Cerebellar cortex (tissue), 1 donor: ENCODE data around the gene STUM.
A peak's percentile ranks its signal among the peaks of the same experiment; 100 is the strongest.
"Not testable (repeated sequence)": the region's sequence is repeated elsewhere in the genome, so short reads cannot be mapped to it uniquely, and the experiment has no call there.

ENCODE experiments used
- DNase-seq: peaks from one replicate; pipeline ENCODE4 v3.0.0-alpha.2; 2015; ENCODE audit warnings: low spot score

STUM gene

DNA sequence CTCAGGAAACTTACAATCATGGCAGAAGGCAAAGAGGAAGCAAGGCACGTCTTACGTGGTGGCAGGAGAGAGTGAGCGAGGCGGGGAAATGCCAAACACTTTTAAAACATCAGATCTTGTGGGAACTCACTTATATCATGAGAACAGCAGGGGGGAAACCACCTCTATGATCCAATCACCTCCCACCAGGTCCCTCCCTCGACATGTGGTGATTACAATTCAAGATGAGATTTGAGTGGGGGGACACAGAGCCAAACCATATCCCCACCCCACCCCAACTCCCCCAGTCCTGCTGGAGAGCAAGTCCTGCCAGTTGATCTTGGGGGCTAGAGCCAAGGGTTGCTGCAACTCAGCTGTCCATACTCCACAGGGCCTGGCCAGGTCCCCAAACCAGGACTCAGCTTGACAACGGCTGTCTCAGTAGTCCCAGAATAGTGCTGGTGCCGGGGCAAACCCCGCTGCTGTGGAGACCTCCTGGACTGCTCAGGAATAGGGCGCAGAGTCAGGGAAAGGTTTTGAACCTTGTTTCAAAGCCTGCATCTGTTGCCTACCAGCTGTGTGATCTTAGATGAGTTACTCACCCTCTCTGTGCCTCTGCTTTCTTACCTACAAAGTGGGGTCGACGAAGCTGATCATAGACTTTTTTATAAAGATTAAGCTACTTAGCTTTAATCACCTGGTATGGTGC is 79.5 kb downstream of the STUM start:
- no peak for DNase-seq

DNA sequence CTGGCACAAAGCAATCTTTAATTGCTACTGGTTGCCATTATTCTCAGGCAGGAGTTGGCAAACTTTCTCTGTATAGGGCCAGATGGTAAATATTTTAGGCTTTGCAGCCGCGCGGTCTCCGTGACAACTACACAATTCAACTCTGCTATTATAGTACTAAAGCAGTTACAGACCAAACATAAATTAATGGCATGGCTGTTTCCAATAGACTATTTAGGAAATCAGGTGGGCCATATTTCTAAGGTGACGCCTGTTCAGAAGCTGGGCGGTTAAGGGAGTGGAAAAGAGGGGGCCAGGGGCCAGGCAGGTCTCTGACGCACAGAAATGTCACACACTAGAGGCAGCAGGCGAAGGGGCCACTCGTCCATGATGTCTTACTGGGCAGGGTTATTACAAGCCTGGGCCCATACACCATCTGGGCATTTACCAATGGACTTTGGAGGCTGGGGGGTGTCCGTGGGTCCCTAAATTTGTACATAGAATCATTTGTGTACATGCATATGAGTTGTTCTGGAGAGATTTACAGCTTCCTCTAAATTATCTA is 80.1 kb downstream of the STUM start:
- DNase-seq, result no peak

DNA sequence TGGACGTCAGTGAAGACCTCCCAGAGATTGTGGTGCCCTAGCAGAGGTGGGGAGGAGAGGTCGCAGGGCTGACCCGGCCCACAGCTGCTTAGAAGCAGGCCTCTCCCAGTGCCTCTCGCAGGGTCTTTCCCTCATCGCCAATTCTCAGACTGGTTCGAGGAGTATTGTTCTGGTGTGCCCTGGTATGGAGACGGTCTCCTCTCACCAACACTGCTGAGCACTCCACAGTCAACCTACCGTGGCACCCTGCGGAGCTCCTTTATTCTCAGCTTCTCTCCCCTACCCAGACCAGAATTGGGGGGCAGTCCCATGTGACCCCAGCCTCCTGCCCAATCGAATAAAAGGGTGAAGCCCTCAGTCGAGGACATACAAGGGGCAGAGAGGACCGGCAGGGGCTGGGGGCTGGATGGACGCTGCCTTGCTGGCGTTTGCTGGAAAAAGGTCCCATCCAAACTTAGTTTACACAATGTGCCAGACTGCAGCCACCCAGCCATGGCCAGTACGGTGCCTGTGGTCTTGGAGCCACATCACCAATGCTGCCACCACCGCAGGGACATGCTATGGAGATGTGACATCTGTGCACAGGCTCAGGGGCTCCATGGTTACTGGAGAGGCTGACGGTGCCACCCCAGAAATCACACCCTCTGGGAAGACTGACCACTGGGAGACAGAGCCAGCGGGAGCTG is 80.8 kb downstream of the STUM start:
- DNase-seq, result no peak

DNA sequence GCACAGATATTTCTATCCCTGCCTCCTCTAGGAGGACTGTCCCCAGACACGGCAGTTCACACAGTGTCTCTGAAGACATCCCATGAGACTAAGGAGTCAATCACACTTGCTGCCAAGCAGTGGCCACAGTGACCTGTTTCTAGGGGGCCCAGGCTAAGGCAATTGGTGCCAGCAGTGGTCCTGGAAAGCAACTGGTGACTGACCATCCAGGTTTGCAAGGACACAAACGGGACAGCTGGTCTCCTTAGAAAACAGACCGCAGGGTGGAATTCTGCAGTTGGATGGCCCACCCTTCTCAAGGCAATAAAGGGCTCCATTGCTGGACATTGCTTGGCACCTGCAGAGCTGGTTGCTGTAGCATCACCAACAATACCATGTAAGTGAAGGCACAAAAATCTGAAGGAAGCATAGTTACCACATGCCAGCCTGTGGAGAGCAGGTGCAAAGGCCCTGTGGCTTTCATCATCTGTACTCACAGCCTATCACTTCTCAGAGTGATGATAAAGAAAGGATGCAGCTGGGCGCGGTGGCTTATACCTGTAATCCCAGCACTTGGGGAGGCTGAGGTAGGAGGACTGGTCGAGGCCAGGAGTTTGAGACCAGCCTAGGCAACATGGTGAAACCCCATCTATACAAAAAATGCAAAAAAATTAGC is 81.5 kb downstream of the STUM start:
- DNase-seq, result no peak

DNA sequence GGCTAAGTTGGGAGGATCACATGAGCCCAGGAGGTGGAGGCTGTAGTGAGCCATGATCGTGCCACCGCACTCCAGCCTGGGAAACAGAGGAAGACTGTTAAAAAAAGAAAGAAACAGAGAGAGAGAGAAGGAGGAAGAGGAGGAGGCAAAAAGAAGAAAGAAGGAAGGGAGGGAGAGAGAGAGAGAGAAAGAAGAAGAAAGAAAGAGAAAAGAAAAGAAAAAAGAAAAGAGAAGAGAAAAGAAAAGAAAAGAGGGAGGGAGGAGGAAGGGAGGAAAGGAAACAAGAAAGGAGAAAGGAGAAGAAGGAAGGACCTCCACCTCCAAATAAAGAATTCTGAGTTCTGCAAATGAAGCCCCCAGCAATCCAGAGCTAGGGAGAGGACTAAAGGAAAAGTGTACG is 82.0 kb downstream of the STUM start:
- no peak for DNase-seq

DNA sequence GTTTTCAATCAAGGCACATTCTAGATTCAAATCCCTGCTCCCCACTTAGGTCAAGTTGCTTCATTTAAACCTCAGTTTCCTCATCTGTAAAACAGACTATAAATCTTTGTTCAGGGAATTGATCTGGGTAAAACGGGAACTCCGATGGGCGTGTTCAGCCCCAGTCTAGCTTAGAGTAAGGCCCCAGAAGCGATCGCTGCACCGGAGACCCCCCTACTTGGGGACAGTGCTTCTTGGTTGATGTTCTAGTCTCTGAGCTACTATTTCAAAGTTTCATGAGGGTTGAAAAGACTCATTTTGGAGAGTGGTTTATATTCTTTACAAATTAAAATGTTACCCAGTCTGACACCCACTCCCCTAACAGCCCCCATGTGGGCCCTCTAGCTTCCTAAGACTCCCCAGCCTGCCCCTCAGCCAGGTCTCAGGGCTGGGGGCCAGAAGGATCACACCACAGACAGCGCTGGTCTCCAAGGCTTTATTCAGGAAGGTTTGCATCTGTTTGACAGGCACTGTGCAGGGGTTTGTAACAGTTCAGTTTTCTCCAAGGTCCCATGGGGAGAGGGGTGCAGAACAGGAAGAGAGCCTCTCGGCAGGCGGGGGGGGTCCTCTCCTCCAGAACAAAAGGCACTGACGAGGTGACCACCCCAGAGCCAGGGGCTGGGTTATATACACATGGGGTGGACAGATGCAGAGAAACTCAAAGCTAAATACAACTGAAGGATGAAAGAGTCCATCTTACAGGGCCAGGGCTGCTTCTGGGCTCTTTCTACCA is 82.9 kb downstream of the STUM start:
- DNase-seq, result no peak

DNA sequence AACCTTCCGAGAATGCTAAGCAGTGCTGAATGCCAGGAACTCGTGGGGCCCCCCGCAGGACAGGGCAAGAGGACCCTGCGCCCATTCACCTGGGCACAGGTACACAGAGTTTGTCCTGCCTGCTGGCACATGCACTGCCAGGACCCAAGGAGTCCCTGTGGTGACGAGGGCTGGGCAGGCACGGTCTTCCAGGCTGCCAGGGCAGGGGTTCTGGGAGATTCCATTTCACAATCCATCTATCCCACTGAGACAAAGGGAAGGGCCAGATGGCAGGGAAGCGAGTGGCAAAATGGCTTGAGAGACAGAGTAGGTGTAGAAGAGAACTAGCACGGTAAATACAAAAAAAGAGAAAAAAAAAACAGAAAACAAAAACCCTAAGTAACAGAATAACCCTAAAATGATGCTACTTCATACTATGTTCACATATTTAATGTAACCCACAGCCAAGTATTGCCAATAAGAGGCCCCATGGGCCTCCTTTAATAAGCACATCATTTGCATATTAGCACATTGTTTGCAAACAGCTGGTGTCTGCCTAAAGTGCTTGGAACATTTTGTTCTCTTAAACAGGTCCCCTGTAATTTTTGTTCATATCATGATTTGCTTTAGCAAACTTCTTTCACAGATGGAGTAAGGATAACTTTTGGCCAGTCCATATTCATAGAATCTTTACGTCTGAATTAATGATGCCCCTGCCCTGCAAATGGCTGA is 83.8 kb downstream of the STUM start:
- peak; percentile 66 for DNase-seq

DNA sequence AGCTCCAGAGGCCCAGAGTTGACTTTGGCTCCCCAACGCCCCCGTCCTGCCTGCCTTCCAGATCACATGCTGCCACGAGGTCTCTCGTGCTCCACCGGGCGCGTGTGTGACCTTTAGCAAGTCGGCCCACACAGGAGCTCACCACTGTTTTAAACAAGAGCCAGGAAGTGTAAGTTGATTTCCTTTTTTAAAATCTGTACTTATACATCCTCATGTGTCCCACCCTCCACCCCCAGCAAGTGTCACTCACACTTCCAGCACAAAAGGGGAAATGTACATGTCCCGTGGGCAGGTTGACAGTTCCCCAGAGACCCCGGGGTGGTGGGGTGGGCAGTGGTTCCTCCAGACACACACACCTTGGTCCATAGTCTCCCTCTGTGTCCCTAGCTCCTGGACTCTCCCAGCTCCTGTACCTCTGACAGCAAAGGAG is 84.4 kb downstream of the STUM start:
- DNase-seq, result no peak

DNA sequence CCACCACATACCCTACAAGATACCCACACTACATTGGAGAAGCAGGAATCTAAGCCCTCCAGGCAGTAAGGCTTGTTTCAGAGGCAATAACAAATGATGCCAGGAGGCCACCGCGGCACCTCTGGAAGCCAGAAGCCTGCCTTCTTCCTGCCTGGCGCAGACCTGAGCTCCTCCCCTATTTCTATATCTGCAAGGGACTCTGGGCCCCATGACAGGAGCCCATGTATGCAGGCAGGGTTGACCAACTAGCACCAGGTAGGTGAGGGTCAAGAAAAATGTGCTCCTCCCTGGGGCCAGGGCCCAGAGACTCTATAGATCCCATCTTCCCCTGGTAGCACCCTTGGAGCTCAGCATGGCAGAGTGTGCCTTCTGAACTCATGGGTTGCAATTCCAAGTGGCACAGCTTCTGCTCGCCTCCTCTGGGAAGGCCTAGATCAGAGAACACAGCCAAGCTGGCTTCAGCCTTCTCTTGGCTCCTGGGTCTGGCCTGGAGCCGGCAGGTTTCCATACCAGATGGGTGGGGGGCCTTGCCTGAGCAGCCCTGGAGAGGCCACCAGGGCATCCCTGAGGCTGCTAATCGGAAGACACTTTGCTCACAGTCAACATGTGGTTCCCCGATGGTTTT is 85.1 kb downstream of the STUM start:
- DNase-seq, result peak; percentile 69

DNA sequence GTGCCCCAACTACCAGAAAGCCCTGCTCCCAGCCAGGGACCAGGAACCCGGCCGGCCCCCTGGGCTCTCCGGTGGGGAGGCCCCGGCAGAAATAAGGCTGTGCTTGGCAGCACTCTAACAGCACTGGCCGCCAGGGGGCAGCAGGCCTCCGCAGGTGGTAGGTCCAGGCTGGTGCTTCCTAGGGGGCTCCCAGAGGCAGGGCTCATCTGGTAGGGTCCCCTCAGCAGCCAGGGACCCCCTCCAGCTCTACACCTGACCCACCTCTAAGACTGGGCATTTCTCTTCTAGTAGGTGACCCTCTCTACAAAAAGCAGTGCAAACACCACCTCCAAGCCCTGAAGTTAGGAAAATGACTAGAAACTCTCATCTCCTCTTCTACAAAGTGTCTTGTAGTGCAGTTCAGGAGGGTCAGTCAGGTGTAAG is 85.6 kb downstream of the STUM start:
- peak; percentile 71 for DNase-seq

DNA sequence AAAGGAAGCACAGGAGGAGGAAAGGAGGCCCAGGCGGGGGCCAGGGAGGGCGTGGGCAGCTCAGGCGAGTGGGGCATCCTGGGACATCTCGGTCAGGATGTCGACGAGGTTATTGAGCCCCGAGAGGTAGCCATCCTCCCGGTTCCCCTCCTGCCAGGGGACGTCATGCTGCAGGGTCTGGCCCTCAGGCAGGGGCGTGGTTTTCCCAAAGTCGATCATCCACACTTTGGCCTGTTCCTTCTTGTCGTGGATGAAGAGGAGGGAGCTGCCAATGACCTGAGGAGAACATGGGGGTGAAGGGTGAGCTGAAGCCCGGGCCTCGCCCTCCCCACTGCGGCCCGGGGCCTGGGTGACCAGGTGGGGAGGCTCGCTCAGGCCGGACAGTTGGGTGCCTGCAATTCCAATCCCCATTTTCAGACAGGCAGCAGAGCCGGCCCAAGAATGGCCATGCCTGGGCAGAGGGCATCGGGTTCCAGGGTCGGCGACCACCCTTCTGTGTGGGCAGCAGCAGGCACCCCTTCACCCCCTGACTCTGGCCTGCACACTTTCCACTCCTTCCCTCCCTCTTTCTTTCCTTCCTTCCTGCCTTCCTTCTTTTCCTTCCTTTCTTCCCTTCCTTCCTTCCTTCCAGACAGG is 86.2 kb downstream of the STUM start:
- DNase-seq, result no peak

DNA sequence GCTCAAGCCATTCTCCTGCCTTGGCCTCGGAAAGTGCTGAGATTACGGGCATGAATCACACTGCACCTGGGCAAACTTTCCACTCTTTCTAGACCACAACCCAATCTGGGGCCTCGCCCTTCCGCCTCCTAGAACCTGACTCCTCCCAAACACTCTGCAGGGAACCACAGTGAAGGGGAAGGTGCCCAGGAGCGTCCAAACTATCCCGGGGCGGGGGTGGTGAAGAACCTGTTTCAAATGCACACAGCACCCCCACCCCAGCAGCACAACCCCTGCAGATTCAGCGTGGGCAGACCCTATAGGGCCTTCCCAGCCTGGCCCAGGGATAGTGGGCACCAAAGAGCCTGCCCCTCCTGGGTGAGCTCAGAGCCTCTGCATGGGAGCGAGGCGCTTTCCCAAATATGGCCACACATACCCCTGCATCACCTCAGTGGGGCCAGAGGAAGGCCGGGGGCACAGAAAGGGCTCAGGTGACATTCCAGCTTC is 86.9 kb downstream of the STUM start:
- DNase-seq, result no peak

DNA sequence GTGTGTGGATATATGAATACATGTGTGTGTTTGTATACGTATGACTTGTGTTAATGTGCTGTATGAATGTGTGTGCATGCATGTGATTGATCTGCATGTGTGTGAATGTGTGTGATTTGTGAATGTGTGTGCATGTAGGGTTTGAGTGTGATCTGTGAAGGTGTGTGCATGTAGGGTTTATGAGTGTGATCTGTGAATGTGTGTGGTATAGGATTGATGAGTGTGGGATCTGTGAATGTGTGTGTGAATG is 88.2 kb downstream of the STUM start:
- no peak for DNase-seq

DNA sequence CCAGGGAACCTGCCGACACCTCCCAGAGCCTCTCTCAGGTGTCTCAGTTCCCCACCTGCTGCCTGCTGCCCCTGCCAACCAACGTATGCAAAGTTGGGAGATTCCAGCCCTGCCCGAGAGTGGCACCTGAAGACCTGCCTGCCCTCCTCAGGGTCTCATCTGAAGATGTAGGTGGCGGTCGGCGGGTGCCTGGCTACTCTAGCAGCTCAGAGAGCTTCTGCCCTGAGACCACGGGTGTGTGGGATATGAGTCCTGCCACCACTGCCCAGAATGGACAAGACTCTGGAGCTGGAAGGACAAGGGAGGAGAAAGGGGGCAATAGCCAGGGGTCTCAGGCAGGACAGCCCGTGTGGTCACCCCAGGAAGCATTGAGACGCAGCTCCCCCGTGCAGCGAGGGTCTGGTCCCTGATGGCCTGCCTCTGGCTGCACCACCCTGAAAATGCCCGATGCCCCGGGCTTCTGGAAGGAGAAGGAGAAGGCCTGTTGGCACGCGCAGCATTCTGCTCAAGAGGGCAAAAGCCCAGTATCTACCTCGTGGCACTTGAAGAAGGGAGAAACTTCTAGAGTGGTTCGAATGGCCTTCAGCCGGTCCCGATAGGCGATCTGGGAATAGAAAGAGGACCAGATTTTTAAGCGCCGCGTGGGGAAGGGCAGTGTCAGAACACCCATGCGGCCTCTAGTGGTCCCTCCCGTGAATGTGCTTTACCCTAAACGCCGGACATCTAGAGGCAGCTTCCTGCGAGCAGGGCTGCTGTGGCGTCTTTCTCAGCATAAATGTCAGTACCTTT is 88.8 kb downstream of the STUM start:
- DNase-seq, result peak; percentile 71

DNA sequence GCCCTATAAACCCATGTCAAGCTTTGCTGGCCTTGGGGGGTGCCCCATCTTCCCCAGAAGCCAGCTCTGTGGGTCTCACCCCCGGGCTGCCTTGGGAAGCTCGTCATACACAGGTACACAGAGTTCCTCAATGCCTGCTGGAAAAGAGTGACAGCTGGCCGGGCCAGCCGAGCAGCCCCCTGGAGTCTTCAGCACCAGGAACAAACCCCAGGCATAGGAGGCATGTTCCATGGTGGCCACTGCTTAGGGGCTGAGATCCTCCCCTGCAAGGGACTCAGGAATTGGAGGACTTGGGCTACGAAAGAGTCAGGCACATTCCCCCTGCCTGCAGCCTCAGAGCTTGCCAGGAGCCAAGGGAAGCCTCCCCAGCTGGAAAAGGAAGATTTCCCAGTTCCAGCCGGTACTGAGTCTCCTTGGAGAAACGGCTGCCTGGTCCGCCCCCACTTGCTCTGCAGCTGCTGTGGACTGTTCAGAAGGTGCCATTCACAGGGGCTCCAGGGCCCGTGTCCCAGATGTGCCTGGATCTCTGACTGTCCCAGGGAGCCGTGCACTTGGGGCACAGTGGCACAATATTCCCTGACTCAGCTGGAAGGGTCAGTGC is 89.5 kb downstream of the STUM start:
- DNase-seq, result no peak

DNA sequence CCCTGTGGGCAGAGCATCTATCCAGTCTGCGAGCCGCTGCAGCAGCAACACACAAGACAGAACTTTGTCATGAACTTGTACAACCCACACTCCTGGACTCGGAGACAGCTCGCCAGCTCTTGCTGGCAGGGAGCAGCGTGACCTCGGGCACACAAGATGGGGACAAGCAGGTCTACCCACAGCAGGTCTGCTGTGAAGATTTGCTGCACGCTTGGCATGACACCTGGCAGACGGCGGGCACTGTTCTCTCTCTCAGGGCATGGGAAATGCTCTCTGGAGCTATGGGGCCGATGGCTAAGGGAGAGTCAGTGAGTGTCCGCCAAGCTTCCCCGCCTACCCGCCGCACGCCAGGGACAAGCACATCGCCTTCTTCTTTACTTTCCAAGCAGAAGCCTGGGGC is 90.0 kb downstream of the STUM start:
- no peak for DNase-seq

DNA sequence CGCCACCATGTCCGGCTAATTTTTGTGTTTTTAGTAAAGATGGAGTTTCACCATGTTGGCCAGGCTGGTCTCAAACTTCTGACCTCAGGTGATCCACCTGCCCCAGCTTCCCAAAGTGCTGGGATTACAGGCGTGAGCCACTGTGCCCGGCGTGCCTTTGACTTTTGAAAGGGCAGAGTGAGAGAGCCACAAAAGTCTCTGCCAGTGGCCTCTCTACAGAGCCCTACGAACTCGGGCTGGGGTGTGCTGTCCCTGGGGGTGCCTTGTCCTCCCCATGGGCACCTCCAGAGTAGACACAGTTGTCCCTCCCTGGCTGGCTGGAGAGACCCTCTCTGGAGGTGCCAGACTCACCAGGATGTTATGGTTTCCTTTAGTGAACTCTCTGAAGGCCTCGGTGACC is 90.6 kb downstream of the STUM start:
- DNase-seq, result not testable (repeated sequence)

DNA sequence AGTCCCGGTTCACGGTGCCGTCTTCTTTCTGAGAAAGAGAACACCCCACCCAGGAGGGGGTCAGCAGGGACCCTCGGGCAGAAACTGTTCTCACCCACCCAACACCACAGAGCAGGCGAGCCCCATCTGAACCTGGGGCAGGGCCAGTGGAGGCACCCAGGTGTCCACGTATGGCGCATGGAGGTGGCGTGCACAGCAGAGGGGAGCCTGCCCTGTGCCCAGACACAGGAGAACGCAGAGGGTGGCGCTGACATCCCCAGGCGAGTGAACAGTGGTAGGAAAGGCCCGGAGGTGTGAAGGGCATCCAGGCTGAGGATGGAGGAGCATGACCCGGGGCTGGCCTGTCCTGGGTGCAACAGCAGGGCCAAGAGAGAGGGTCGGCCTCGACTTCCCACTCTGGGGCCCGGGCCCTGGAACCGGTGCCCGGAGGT is 91.1 kb downstream of the STUM start:
- DNase-seq, result no peak

DNA sequence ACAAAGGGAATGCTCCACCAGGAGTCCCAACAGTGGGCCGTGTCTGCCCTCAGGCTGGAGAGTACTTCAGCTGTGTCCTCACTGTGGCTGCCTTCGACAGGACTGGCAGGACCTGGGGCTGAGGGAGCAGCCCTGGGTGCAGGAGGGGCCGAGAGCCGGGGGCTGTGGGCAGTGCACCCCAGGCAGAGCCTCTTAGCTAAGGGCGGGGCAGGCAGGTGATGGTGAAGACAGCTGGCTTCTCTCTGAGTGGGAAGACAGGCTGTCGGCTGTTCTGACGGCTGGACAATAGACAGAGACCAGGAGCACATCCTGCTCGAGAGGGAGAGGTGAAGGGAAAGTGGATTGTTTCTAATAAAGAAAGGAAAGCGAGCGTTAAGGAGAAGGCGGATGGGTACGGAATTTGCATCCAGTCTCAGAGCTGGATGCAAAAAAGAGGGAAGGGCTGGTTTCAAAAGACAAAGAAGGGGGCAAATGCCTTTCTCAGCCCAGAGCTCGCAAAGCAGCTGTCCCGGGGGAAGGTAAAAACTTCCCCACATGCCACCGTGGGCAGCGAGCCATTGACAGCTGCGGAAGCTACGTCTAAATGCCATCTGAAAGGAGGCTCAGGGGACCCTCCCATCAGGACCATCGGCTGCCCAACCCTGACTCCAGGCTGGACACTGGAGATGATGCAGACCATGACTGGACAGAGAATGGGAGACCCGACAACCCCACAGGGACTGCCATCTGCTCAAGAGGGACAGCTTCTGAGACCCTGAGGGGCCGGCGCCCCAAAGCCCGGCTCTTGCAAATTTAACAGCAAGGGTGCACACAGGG is 92.0 kb downstream of the STUM start:
- no peak for DNase-seq
